ENCODE results near the gene CCND1.
"Not testable (repeated sequence)": the region's sequence is repeated elsewhere in the genome, so short reads cannot be mapped to it uniquely, and the experiment has no call there.

The CCND1 gene

DNA sequence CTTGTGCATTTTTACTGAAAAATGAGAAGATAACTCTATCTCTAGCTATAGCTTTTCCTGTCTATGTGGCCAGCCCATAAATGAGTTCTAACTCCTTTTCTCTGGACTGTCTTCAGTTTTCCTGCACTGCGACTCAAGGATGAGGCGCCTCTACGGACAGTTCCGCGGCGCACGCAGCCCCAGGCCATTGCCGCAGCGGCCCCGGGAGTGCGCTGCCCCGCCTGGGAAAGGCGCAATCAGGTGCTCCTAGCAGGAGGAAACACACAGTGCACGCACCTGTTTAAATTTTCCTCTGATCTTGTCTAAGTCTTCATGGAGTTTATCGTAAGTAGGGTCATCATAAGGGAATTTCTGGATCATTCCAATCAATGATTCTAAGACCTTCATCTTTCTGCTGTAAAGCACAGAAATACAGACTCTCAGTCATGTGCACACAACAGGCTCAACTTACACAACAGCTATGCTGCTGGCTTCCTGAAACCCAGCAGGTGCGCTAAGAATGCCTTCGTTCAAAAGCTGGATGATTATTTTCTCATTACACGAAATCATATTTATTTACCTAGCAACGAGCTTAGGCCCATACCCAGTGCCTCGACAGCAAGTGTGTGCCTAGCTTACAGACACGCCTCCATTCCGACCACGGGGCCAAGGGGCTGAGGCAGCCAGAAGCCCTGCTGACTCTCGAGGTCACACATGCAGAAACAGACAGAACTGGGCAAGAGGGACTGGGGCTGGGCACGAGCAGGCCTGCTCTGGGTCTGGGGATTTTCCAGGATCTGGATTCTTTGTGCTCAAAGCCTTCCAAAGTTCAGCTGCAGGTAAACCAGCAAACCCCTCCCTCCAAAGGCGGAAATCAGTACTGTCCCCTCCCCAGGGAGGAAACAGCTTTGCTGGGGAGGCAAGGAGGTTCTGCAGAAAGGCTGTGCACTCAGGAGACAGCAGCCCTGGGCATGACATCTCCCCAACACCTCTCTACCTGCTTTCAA, 27.0 kb downstream of the CCND1 start:
- no peak for DNase-seq (ENCODE audit: low read depth)

DNA sequence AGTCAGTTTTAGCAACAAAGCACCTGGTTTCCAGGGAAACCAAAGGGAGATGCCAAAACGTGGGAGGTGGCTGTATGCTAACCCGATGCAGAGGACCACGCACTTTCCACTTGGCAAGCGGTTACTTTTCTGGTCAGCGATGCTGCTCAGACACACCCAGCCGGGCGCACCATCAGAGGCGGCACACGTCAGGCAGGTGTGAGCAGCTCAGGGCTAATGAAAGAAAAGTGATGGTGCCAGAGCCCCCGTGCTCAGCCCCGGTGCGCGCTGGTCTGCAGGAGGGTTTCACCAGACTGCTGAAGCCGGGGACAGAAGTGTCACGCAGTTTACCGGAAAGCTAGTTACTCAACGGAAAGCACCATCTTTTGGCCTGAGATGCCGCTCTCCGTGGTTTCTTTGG, 28.5 kb downstream of the CCND1 start:
- no peak for DNase-seq (ENCODE audit: low read depth)

DNA sequence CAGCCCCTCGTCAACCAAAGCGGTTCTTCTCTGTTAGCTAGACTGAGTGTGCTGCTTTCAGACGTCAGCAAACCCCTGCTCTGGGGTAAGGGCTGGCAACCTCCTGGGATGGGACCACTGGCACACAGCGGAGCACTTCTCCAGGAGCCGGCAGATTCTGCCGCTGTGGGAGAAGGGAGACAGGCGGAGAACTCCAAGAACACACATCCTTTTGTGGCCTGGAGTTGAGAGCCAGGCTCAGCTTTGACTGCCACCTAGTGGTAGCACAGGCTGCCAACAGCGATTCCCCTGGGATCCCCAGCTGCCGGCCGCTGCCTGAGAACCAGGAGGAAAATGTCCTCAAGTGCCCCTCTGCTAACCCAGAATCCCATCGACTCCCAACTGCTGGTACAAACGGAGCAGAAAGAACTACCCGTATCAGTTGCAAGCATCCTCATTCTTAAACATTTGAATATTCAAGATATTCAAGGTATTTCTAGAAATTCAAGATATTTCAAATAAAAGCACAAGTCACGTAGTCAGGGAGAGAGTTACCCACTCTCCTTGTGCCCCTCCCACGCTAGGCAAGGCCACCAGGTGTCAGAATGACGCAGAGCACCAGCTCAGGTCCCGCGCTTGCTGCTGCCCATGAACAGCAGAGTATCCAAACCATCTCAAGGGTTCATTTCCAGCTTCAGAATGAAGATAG, 29.3 kb downstream of the CCND1 start:
- DNase-seq (ENCODE audit: low read depth): peak; percentile 33

DNA sequence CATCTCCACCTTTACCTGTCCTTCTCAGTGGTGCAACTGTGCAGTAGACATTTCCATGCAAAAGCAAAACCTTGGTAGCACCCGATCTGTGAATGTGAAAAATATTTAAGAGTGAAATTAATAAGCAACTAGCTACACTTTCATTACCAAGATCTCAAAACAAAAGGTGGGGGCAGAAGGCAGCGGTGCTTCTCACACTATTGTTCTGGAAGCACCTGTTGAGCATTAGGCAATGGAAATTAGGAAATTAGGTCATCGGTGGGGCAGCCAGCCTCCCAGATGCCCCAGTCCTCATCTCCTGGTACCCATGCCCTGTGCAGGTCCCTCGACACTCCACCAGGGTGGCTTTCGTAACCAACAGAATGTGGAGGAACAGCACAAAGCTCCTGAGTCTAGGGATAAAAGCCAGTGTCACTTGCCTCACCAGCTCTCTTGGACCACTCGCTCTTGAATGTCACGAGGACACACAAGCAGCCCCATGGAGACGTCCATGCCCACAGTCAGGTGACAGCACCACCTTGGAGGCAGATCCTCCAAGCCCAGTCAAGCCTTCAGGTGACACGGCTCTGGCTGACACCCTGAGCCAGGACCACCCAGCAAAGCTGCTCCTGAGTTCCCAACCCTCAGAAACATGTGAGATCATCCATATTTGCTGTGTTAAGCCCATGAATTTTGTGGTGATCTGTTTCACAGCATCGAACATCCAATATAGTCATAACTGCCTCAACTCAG, 30.9 kb downstream of the CCND1 start:
- DNase-seq (ENCODE audit: low read depth): no peak

DNA sequence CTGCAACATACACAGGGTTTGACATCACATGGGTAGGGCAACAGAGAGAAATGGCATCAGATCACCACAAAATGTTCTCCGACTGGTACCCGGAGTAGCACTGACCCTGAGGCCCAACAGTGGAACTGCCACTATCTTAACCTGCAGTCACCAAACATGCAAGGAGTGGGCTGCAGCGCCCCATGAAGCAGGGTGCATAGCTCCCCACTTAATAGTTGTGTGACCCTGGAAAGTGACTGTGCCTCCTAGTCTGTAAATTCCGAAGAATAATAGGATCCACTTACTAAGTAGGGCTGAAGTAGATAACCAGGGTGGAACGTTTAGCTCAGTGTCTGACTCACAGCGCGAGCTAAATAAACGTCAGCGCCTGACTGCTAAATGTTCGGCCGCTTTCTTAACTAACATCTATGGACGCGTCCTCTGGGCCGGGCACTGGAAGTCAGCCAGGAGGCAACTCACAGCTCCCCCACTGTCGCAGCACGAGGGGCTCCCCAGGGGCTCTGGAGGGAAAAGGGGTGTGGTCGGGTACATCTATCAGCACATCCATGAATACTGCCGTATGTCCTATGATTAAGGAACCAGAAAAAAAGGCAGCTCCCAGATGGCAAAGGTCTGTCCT, 33.4 kb downstream of the CCND1 start:
- no peak for DNase-seq (ENCODE audit: low read depth)

DNA sequence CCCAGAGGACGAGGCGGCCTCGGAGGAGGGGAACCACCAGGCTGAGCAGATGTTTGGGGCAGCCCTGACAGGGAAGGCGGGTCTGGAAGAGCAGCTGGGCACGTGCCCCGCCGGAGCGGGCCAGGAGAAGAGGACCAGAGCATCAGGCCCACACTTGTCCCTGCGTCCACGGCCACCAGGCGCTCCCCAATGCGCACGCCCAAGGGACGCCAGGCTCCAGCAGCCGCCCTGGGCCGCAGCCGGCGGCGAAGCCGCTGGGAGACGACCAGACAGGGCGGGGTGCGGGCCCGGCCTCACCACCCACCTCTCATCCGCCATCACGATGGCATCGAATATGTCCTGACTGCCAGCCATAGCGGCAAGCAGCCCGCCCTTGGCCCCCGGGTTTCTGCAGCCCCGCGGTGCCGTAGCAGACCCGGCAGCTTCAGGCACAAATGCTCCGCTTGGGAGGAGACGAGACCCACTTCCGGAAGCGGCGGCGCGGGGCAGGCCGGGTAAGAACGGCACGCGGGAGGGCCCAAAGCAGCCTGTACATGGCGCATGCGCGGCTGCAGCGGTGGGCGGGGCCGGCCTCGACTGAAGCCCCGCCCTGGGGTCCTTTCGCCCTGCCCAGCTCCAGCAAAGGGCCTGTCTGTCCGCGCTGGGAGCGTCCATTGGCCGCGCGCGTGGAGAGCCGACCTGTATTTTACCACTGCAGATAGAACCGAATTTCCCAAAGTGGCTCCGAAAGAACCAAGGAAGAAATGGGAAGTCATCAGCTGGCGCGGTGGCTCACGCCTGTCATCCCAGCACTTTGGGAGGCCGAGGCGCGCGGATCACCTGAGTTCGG, 34.1 kb downstream of the CCND1 start, which contains the start of gene LTO1:
Gene LTO1 (minus strand): TSS at position 468 of the 829 bp plus-strand sequence. CDS start 114 bp downstream, at position 354.
- peak; percentile 92 for DNase-seq (ENCODE audit: low read depth)

DNA sequence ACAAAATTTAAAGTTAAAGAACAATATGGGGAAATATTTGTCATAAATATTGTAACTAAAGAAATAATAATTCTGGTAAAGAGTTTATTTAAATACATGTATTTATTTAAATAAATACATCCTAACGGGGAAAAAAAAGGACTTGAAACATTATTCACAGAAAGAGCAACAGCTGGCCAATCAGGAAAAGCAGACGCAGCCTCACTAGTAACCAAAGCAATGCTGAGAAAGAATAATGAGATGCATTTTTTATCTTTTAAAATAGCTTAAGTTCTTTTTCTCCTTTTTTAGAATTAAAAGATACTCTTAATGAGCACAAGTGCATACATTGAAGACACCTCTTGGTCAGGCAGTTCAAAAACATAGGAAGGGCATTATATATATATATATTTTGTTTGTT, 36.8 kb downstream of the CCND1 start:
- DNase-seq (ENCODE audit: low read depth): no peak

DNA sequence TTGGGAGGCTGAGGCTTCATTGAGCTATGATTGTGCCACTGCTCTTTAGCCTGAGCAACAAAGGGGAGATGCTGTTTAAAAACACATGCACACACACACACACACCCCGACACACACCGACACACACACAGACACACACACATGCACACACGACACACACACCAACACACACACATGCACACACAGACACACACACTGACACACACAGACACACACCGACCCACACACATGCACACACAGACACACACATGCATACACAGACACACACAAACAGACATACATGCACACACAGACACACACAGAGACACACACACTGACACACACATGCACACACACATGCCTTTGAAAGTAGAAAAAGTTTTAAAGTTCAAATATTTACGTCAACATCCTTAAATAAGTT, 39.7 kb downstream of the CCND1 start:
- DNase-seq (ENCODE audit: low read depth): no peak

DNA sequence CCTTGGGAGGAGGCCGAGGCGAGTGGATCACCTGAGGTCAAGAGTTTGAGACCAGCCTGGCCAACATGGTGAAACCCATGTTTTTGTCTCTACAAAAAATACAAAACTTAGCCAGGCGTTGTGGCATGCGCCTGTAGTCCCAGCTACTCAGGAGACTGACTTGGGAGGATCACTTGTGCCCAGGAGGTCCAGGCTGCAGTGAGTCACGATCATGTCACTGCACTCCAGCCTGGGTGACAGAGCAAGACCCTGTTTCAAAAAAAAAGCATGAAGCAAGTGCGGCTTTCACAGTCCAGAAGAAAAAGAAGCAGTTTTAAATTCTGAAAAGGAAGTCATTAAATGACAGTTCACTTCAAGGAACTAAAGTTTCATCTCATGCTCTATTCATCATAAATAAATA, 41.3 kb downstream of the CCND1 start:
- no peak for DNase-seq (ENCODE audit: low read depth)

DNA sequence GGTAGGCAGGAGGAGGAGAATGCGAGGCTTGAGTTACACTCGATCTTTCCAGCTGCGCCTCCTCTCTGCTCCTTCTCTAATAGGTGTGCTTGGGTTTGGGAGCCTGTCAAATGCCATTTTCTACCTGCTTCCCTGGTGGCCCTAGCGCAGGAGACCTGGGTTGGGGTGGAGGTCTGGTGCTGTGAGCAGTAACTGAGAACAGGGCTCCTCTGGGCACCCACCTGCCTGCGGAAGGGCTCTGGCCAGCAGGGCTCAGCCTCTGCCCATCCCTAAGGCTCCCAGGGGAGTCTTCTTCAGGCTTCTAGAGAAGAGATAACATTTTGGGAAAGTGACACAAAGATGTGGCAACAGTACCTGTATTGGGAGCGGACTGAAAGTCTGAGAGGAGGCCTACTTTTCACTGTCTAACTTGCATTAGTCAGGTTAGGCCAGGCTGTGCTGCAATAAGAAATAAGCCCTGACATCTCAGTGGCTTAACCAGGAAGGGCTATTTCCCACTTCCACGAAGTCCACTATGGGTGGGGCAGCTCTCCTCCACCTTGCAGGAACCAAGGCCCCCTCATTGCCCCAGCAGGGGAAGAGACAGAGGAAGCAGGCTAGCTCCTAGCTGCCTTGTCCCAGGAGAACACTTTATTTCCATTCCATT, 41.8 kb downstream of the CCND1 start:
- DNase-seq (ENCODE audit: low read depth): no peak

DNA sequence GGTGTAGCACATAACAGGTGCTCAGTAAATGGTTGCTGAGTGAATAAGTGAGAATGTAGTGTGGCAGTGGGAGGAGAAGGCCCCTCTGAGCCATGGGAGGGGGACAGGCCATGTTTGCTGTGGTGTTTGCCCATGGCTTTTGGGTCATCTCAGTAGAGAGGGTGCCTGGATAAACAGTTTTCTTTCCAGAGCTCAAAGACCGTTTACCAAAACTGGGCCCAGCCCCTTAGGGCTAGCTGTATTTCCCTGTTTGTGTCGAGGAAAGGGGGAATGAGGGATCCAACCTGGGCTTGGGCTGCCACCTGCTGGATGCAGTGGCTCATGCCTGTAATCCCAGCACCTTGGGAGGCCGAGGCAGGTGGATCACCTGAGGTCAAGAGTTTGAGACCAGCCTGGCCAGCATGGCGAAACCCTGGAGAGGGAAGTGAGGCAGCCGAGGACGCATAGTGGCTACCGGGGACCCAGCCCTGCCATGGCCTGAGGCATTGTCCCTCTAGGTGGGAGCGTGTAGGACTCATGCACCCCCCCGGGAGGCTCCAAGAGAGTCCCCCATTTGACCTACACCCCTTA, 42.9 kb downstream of the CCND1 start:
- no peak for DNase-seq (ENCODE audit: low read depth)

DNA sequence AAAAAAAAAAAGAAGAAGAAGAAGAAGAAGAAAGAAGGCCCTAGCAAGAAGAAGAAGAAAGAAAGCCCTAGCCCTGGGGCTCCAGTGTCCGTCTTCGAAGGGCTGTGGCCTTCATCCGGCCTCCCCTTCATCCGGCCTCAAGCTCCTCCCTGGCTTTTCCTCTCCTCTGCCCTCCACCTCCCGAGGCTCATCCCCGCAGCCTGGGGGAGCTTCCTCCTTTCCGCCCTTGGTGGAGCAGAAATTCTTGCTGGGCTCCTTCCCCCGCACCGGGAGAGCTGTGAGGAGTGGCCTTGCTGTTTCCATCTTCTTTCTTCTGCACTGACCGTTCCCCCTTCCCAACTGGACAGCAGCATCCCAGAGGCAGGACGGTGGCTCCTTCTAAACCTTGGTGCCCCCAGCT, 43.7 kb downstream of the CCND1 start:
- no peak for DNase-seq (ENCODE audit: low read depth)

DNA sequence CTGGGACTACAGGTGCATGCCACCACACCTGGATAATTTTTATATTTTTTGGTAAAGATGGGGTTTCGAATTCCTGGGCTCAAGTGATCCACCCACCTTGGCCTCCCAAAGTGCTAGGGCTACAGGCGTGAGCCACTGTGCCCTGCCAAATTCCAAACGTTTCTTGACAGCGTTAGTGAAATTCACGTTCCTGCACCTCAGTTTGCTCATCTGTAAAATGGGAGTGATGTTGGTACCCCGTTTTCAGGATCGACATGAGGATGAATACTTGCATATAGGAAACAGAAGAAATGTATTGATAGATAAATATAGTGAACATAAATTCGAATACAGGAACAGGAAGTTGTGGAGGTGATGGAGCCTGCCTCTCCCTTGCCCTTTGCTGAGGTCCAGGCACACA, 44.4 kb downstream of the CCND1 start:
- DNase-seq (ENCODE audit: low read depth): no peak

DNA sequence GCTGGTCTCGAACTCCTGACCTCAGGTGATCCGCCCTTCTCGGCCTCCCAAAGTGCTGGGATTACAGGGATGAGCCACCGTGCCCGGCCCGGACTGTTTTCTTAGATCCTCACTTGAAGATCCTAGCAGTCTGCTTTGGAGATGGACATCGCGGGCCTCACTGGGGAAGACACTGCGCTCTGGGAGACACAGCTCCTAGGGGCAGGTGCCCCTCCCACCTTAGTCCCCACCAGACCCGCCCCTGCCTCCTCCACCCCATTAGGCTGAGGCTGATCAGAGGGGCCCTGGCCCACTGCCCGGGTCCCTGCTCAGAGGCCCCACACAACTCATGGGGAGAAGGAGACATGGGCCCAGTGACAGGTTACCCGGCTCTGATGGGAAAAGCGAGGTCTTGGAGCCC, 45.5 kb downstream of the CCND1 start:
- no peak for DNase-seq (ENCODE audit: low read depth)

DNA sequence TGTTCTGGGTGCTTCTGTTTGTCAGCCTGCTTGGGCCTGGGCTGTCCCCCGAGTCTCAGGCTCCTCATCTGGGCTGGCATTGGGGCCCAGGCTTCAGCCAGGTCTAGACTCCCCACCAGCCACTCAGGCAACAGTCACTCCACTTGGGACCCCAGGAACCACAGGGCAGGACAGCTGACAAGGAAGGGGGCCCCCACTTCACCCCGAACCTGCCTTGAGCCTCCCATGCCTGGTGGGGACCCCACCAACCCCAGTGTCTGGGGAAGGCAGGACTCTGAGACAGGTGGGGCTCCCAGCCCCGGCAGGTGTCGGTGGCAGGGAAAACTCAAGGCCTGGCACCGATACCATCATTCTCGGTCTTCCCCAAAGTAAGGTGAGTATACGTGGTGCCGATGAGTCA, 45.9 kb downstream of the CCND1 start:
- DNase-seq (ENCODE audit: low read depth): no peak

DNA sequence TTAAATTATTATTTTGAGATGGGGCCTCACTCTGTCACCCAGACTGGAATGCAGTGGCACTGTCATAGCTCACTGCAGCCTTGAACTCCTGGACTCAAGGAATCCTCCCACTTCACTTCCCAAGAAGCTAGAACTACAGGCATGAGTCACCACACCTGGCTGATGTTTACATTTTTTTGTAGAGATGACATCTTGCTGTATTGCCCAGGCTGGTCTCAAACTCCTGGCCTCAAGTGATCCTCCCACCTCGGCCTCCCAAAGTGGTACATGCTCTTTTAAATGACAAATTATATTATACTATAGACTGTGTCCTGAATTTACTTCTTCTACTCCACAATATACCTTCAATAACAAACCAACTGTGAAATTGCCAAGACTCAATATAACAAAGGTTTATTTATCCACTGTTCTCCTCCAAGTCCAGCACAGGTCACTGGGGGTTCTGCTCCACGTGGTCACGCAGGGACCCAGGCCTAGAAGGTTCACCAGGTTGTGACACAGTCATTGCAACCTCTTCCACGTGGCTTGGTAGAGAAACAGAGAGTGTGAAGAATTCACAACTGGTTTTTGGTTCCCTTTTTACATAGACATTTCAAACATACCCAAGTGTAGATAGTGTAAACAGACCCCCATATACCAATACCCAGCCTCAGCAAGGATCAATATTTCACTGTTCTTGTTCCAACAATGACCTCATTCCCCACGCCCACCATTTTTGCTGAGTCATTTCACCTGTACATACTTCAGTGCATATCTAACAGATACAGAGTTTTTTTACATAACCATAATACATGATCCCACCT, 47.2 kb downstream of the CCND1 start:
- DNase-seq (ENCODE audit: low read depth): not testable (repeated sequence)

DNA sequence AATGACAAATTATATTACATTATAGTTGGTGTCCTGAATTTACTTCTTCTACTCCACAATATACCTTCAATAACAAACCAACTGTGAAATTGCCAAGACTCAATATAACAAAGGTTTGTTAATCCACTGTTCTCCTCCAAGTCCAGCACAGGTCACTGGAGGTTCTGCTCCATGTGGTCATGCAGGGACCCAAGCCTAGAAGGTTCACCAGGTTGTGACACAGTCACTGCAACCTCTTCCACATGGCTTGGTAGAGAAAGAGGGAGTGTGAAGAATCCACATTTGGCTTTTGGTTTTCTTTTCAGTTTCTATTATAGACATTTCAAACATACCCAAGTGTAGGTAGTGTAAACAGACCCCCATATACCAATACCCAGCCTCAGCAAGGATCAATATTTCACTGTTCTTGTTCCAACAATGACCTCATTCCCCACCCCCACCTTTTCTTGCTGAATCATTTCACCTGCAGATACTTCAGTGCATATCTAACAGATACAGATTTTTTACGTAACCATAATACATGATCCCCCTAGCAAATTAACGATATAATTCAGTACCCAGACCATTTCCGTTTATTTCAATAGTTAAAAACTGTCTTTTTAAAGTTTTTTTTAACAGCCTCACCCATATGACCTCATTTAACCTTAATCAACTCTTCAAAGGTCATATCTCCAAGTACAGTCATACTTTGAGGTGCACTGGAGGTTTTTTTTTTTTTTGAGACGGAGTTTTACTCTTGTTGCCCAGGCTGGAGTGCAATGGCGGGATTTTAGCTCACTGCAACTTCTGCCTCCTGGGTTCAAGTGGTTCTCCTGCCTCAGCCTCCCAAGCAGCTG, 48.7 kb downstream of the CCND1 start:
- no peak for DNase-seq (ENCODE audit: low read depth)

DNA sequence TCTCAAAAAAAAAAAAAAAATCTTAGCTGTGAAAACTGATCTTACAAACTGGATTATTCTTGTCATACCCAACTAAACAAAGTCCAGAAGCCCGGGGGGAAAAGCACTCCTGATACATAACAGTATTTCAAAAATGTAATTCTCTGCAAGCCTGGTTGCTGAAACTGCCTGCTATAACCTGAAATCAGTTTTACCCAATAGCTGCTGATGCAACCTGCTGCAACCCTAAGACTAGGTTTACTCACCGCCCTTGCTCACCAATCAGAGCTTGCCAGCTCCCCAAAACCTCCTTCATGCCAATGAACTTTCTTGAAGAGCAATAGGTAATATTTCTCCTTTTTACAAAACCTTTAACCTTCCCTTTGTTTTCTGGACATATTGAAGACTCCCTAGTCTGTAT, 50.5 kb downstream of the CCND1 start:
- DNase-seq (ENCODE audit: low read depth): no peak

DNA sequence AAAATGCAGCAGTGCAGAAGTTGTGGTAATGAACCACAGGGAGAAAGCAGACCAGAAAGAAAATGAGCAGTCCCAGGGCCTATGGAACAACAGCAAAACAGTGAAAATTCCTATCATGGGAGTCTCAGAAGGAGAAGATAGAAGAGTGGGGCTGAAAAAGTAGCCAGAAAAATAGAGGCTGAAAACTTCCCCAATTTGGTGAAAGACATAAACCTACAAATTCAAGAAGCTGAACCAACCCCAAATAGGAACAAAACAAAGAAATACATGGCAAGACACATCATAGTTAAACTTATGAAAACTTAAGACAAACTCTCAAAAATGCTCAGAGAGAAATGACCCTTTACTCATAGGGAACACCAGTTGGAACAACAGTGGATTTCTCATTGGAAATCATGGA, 51.5 kb downstream of the CCND1 start:
- DNase-seq (ENCODE audit: low read depth): no peak
